GM19467 (cell line): Measurements from ENCODE around the gene OSBPL8.
"Not testable (repeated sequence)": the region's sequence is repeated elsewhere in the genome, so short reads cannot be mapped to it uniquely, and the experiment has no call there.

Source experiments
- ATAC-seq: cut with Tn5 transposase; IDR thresholded peaks from one replicate; pipeline ENCODE4 v1.9.1; 2021; ENCODE audit warnings: mild to moderate bottlenecking, moderate library complexity; ENCODE audit not compliant: unreplicated experiment

Gene OSBPL8

GRCh38 chr12:76480796-76481195 lies 78.8 kb downstream of the OSBPL8 start:
- no peak for ATAC-seq

- no peak for ATAC-seq
These were observed 81.5 kb downstream of the OSBPL8 start for GRCh38 chr12:76478045-76478444.

- ATAC-seq: not testable (repeated sequence)
These were observed 86.7 kb downstream of the OSBPL8 start for GRCh38 chr12:76472862-76473261.

GRCh38 chr12:76471579-76471978 lies 88.0 kb downstream of the OSBPL8 start:
- no peak for ATAC-seq

GRCh38 chr12:76470028-76470939 lies 89.3 kb downstream of the OSBPL8 start:
- ATAC-seq: no peak

- no peak for ATAC-seq
These were observed 94.9 kb downstream of the OSBPL8 start for GRCh38 chr12:76464631-76465166.

GRCh38 chr12:76462668-76463224 lies 96.8 kb downstream of the OSBPL8 start:
- ATAC-seq: no peak

GRCh38 chr12:76460807-76461206 lies 98.8 kb downstream of the OSBPL8 start:
- ATAC-seq: no peak

- no peak for ATAC-seq
These were observed 101.8 kb downstream of the OSBPL8 start for GRCh38 chr12:76457818-76458217.

GRCh38 chr12:76457010-76457409 lies 102.6 kb downstream of the OSBPL8 start:
- ATAC-seq: no peak

- peak; percentile 88 for ATAC-seq
These were observed 103.8 kb downstream of the OSBPL8 start for GRCh38 chr12:76455582-76456345.

- no peak for ATAC-seq
These were observed 108.0 kb downstream of the OSBPL8 start for GRCh38 chr12:76451528-76451927.

GRCh38 chr12:76450690-76451089 lies 108.9 kb downstream of the OSBPL8 start:
- ATAC-seq: no peak

- ATAC-seq: no peak
These were observed 109.6 kb downstream of the OSBPL8 start for GRCh38 chr12:76449993-76450392.

- no peak for ATAC-seq
These were observed 110.0 kb downstream of the OSBPL8 start for GRCh38 chr12:76449583-76449982.

- no peak for ATAC-seq
These were observed 110.6 kb downstream of the OSBPL8 start for GRCh38 chr12:76449016-76449415.

GRCh38 chr12:76446090-76446489 lies 113.5 kb downstream of the OSBPL8 start:
- ATAC-seq: no peak

- ATAC-seq: no peak
These were observed 114.1 kb downstream of the OSBPL8 start for GRCh38 chr12:76445462-76445861.

GRCh38 chr12:76444408-76444984 lies 115.1 kb downstream of the OSBPL8 start:
- no peak for ATAC-seq

- ATAC-seq: no peak
These were observed 118.6 kb downstream of the OSBPL8 start for GRCh38 chr12:76441016-76441415.

- ATAC-seq: no peak
These were observed 126.8 kb downstream of the OSBPL8 start for GRCh38 chr12:76432733-76433132.
